ENCODE data around the gene PLAU. TPM values are rescaled to one million over a fixed set of nuclear protein-coding genes. Genes with fewer than 3 reads are reported as not detected.

Gene PLAU
- total and polyA plus RNA-seq, 2 of the 4 experiments (the other 2 are of a cell fraction), result 123 to 283 TPM

DNA sequence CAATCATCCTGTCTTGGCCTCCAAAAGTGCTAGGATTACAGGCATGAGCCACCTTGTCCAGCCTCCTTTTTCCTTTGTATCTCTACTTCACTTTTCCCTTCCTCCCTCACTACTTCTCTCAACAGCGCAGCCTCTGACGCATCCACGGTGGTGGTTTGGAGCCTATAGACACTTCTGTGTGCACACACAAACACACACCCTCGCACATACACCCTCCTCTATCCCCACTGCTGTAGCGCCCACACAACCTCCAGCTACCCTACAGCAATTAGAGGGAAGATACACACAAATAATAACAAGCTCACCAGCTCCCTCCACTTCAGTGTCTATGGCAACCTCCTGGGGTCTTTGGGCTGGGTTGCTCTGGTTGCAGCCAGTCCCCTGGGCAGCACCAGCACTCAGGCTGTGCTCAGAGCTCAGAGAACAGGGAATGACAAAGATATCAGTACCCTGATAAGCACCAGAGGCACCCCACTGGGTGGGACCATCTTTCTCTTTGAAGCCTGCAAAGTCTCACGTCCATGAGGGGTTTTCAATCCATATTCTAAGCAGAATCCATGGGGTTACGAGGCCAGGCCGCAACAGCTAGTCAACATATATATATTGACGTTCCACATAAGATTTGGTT is 33.3 kb upstream of the PLAU start:
- peaks cover 8 to 12% of the 10 kb centered on the region in 2 experiments for H3K79me1 ChIP-seq (ENCODE audit: low read depth in 1 of 2, low read length in 2 of 2)
- H2AFZ ChIP-seq (replicated peaks; ENCODE audit: low read length, poor library complexity), result no peak overlapping the region
- H3K9me1 ChIP-seq (ENCODE audit: insufficient read depth, low read length), result peaks cover 6% of the 10 kb centered on the region
- WGBS, 2 experiments (ENCODE audit: extremely low coverage in 2 of 2, insufficient read length in 1 of 2), result 95% methylated on average over 4 of the region's 9 CpGs; no CpG with 5 or more reads in 1 of the 2 experiments
- H3K4me2 ChIP-seq (ENCODE audit: low read depth, low read length), result no peak overlapping the region
- no peak overlapping the region for H3K4me3 ChIP-seq (ENCODE audit: insufficient read depth, low read depth, low read length)
- no peak overlapping the region for H4K8ac ChIP-seq (ENCODE audit: low read depth in 2 of 2, low read length in 2 of 2)
- H2BK15ac ChIP-seq (ENCODE audit: low read depth, low read length), result no peak overlapping the region
- TF ChIP-seq MAFK (IDR thresholded peaks at IDR 0.05; ENCODE audit: low read depth, low read length) (no peak), FOS (IDR thresholded peaks at IDR 0.05; ENCODE audit: low read depth, low read length) (no peak), USF2 (IDR thresholded peaks at IDR 0.05; ENCODE audit: low read depth, low read length) (no peak), RCOR1 (IDR thresholded peaks at IDR 0.05; ENCODE audit: insufficient replicate concordance, low read length) (no peak), CTCF (conservative IDR thresholded peaks at IDR 0.05; ENCODE audit: low read depth, low read length) (no peak)
- ATAC-seq (ENCODE audit: low read depth), result no peak
- H3K4me1 ChIP-seq (ENCODE audit: control insufficient read depth, insufficient read depth, low read length), result peaks cover 6% of the 10 kb centered on the region
- H3K4ac ChIP-seq (ENCODE audit: low read depth, low read length), result no peak overlapping the region
- in situ Hi-C loops (cut with MboI; ENCODE audit: low sequenced_read_pairs), result no loop called here
- H3K27ac ChIP-seq (ENCODE audit: insufficient read depth, low read length), result no peak overlapping the region
- intact Hi-C loops (cut with micrococcal nuclease), result no loop called here
- no peak overlapping the region for H4K5ac ChIP-seq (ENCODE audit: low read depth, low read length)
- peak overlapping the region; percentile 57; the same call in 1 of the 2 replicates for H2AK5ac ChIP-seq (ENCODE audit: low read depth, low read length)
- no peak overlapping the region for H3K9ac ChIP-seq (ENCODE audit: low read depth, low read length)
- no peak for DNase-seq
- no peak overlapping the region for H4K91ac ChIP-seq (ENCODE audit: insufficient read depth, low read depth, low read length)
- no peaks in the 10 kb centered on the region for H3K27me3 ChIP-seq (ENCODE audit: control insufficient read depth, insufficient read depth, low read length)
- H2BK5ac ChIP-seq (ENCODE audit: low read depth, low read length, poor library complexity, severe bottlenecking), result no peak overlapping the region
- H4K20me1 ChIP-seq (ENCODE audit: insufficient read depth, low read length), result peaks cover 8% of the 10 kb centered on the region
- 0 out of 2 replicates have a peak overlapping the region, but pooled peaks have one; percentile 7 for H3K23ac ChIP-seq (ENCODE audit: low read depth, low read length)
- H2AK9ac ChIP-seq (replicated peaks; ENCODE audit: low read depth, low read length, poor library complexity), result no peak overlapping the region
- H3K36me3 ChIP-seq (ENCODE audit: control insufficient read depth, insufficient read depth, low read length), result no peaks in the 10 kb centered on the region
- no peak overlapping the region for H3K18ac ChIP-seq (ENCODE audit: low read depth, low read length)
- no peaks in the 10 kb centered on the region for H3K9me3 ChIP-seq (ENCODE audit: control insufficient read depth, insufficient read depth, low read length)
- no peak overlapping the region for H3K56ac ChIP-seq (ENCODE audit: extremely low read depth, insufficient read depth, low read length)
- H3K14ac ChIP-seq (replicated peaks; ENCODE audit: low read depth, low read length), result 0 out of 2 replicates have a peak overlapping the region, but pooled peaks have one; percentile 52
- dilution Hi-C loops (cut with HindIII; ENCODE audit: low sequenced_read_pairs, unreplicated experiment), result no loop called here
- no peak overlapping the region for H2BK20ac ChIP-seq (ENCODE audit: low read depth, low read length)
- no TSS peak for BruUV-seq (replicated peaks)
- ChIA-PET POLR2A (ENCODE audit: unreplicated experiment) (no interaction called here), CTCF (interaction anchor here (1.6 kb wide), 1 partner anchor 28 kb away, joined by 4 read pairs; no protein-coding TSS in a partner anchor)
- no peak overlapping the region for H2BK120ac ChIP-seq (ENCODE audit: low read depth, low read length)
